ENCODE data around the gene HEG1. TPM values are rescaled to one million over a fixed set of nuclear protein-coding genes. Genes with fewer than 3 reads are reported as not detected.

The HEG1 gene
- total RNA-seq, 1 experiment from 2014 or later, result 34.3 TPM

- ChIA-PET CTCF (no interaction called here), POLR2A (ENCODE audit: low non-redundant PET) (no interaction called here)
- H3K4me1 ChIP-seq (ENCODE audit: insufficient read depth, low read length, poor library complexity, severe bottlenecking), result no peaks in the 10 kb centered on the region
- H3K9me3 ChIP-seq (ENCODE audit: low read depth, low read length, poor library complexity, severe bottlenecking), result no peaks in the 10 kb centered on the region
- no peak overlapping the region for H3K4me3 ChIP-seq (ENCODE audit: low read depth, low read length, poor library complexity, severe bottlenecking)
- no peaks in the 10 kb centered on the region for H3K27me3 ChIP-seq (replicated peaks; ENCODE audit: insufficient read depth, low read depth, low read length, poor library complexity)
- TF ChIP-seq CTCF (conservative IDR thresholded peaks at IDR 0.05; ENCODE audit: low read depth, low read length), result no peak
- TF ChIP-seq EZH2 (IDR thresholded peaks at IDR 0.05; ENCODE audit: borderline replicate concordance, low read depth, low read length, poor library complexity, severe bottlenecking), result no peak
- DNase-seq (ENCODE audit: low spot score), result no peak
- intact Hi-C loops (cut with micrococcal nuclease; ENCODE audit: unreplicated experiment), result no loop called here
- no peak overlapping the region for H3K27ac ChIP-seq (ENCODE audit: low read depth, low read length, poor library complexity, severe bottlenecking)
- no peaks in the 10 kb centered on the region for H3K36me3 ChIP-seq (ENCODE audit: insufficient read depth, low read length, poor library complexity, severe bottlenecking)
- no TSS peak for BruUV-seq (replicated peaks)
Measured at GRCh38 chr3:124976383-124976782, 79.4 kb downstream of the HEG1 start.

- ChIA-PET CTCF (no interaction called here), POLR2A (ENCODE audit: low non-redundant PET) (no interaction called here)
- no peak overlapping the region for H3K4me3 ChIP-seq (ENCODE audit: low read depth, low read length, poor library complexity, severe bottlenecking)
- H3K4me1 ChIP-seq (ENCODE audit: insufficient read depth, low read length, poor library complexity, severe bottlenecking), result no peaks in the 10 kb centered on the region
- H3K27me3 ChIP-seq (replicated peaks; ENCODE audit: insufficient read depth, low read depth, low read length, poor library complexity), result no peaks in the 10 kb centered on the region
- peaks cover 10% of the 10 kb centered on the region for H3K36me3 ChIP-seq (ENCODE audit: insufficient read depth, low read length, poor library complexity, severe bottlenecking)
- H3K27ac ChIP-seq (ENCODE audit: low read depth, low read length, poor library complexity, severe bottlenecking), result no peak overlapping the region
- no peak for DNase-seq (ENCODE audit: low spot score)
- H3K9me3 ChIP-seq (ENCODE audit: low read depth, low read length, poor library complexity, severe bottlenecking), result no peaks in the 10 kb centered on the region
- intact Hi-C loops (cut with micrococcal nuclease; ENCODE audit: unreplicated experiment), result no loop called here
- no peak for TF ChIP-seq CTCF (conservative IDR thresholded peaks at IDR 0.05; ENCODE audit: low read depth, low read length)
- no peak for TF ChIP-seq EZH2 (IDR thresholded peaks at IDR 0.05; ENCODE audit: borderline replicate concordance, low read depth, low read length, poor library complexity, severe bottlenecking)
- no TSS peak for BruUV-seq (replicated peaks)
Measured at GRCh38 chr3:124974691-124975090, 81.1 kb downstream of the HEG1 start.

GRCh38 chr3:124973290-124973689 is 82.5 kb downstream of the HEG1 start:
- ChIA-PET CTCF (no interaction called here), POLR2A (ENCODE audit: low non-redundant PET) (no interaction called here)
- no peaks in the 10 kb centered on the region for H3K9me3 ChIP-seq (ENCODE audit: low read depth, low read length, poor library complexity, severe bottlenecking)
- BruUV-seq (replicated peaks), result no TSS peak
- intact Hi-C loops (cut with micrococcal nuclease; ENCODE audit: unreplicated experiment), result no loop called here
- no peaks in the 10 kb centered on the region for H3K4me1 ChIP-seq (ENCODE audit: insufficient read depth, low read length, poor library complexity, severe bottlenecking)
- H3K27ac ChIP-seq (ENCODE audit: low read depth, low read length, poor library complexity, severe bottlenecking), result no peak overlapping the region
- H3K4me3 ChIP-seq (ENCODE audit: low read depth, low read length, poor library complexity, severe bottlenecking), result no peak overlapping the region
- TF ChIP-seq EZH2 (IDR thresholded peaks at IDR 0.05; ENCODE audit: borderline replicate concordance, low read depth, low read length, poor library complexity, severe bottlenecking) (no peak), CTCF (conservative IDR thresholded peaks at IDR 0.05; ENCODE audit: low read depth, low read length) (no peak)
- no peaks in the 10 kb centered on the region for H3K27me3 ChIP-seq (replicated peaks; ENCODE audit: insufficient read depth, low read depth, low read length, poor library complexity)
- no peak for DNase-seq (ENCODE audit: low spot score)
- H3K36me3 ChIP-seq (ENCODE audit: insufficient read depth, low read length, poor library complexity, severe bottlenecking), result peaks cover 12% of the 10 kb centered on the region

All from A673 (cell line).